GM21576 (cell line): ENCODE data around the gene TRMT2A.

Experiments
- ATAC-seq: cut with Tn5 transposase; IDR thresholded peaks from one replicate; pipeline ENCODE4 v1.9.1; 2021; ENCODE audit warnings: mild to moderate bottlenecking, moderate library complexity; ENCODE audit not compliant: unreplicated experiment

The TRMT2A gene

GRCh38 chr22:20149257-20150250, 32.5 kb upstream of the TRMT2A start:
- ATAC-seq = no peak

GRCh38 chr22:20148414-20148813, 31.4 kb upstream of the TRMT2A start:
- no peak for ATAC-seq

GRCh38 chr22:20147237-20147988, 30.4 kb upstream of the TRMT2A start:
- no peak for ATAC-seq

GRCh38 chr22:20146777-20147176, 29.8 kb upstream of the TRMT2A start:
- no peak for ATAC-seq

- no peak for ATAC-seq
Measured at GRCh38 chr22:20145832-20146223, 28.8 kb upstream of the TRMT2A start.

GRCh38 chr22:20145206-20145831, 28.3 kb upstream of the TRMT2A start:
- ATAC-seq = no peak

DNA sequence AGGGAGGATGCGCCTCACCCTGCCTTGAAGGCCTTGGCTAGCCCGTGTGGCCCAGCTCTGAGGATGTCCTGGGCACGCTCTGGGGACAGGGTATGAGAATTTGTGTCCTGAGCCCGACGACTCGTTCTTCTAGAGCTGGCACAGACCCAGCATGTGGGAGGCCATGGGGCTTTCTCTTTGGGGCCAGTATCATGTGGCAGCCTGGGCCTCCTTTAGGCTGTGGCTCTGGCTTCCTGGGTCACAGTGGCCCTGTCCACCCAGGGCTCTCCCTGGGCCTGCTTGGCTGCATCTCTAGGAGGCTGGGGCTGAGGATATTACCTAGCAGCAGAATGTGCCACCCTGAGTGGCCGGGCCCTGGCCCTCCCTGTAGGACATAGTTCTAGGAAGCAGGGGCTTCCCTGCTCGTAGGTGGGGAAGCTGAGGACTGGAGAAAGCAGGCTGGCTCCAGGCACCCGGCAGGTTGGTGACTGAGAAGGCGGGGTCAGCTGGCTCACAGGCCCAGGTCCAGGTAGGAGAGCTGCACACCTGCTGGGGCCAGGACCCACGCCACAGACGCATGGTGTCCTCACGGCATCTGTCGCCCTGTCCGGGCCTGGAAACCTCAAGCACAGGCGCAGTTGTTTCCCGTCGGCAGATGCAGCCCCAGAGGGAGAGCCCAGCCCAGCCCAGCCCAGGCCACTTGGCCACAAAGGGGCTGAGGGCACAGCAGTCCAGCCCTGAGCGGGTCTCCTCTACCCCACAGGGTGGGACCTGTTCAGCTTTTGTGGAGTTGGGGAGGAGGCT, 27.0 kb upstream of the TRMT2A start:
- ATAC-seq = no peak

DNA sequence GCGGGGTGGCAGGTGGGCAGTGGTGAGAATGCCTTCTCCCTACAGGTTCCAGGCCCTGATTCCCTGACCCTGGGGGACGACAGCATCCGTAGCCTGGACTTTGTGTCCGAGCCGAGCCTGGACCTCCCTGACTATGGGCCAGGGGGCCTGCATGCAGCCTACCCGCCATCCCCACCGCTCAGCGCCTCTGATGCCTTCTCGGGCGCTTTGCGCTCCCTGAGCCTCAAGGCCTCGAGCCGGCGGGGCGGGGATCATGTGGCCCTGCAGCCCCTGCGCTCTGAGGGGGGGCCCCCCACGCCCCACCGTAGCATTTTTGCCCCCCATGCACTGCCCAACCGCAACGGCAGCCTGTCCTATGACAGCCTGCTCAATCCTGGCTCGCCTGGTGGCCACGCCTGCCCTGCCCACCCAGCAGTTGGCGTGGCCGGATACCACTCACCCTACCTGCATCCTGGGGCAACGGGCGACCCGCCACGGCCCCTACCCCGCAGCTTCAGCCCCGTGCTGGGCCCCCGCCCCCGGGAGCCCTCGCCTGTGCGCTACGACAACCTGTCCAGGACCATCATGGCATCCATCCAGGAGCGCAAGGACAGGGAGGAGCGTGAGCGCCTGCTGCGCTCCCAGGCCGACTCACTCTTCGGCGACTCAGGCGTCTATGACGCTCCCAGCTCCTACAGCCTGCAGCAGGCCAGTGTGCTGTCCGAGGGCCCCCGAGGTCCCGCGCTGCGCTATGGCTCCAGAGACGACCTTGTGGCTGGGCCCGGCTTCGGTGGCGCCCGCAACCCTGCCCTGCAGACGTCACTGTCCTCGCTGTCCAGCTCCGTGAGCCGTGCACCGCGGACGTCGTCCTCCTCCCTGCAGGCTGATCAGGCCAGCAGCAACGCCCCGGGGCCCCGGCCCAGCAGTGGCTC, 25.9 kb upstream of the TRMT2A start:
- no peak for ATAC-seq

DNA sequence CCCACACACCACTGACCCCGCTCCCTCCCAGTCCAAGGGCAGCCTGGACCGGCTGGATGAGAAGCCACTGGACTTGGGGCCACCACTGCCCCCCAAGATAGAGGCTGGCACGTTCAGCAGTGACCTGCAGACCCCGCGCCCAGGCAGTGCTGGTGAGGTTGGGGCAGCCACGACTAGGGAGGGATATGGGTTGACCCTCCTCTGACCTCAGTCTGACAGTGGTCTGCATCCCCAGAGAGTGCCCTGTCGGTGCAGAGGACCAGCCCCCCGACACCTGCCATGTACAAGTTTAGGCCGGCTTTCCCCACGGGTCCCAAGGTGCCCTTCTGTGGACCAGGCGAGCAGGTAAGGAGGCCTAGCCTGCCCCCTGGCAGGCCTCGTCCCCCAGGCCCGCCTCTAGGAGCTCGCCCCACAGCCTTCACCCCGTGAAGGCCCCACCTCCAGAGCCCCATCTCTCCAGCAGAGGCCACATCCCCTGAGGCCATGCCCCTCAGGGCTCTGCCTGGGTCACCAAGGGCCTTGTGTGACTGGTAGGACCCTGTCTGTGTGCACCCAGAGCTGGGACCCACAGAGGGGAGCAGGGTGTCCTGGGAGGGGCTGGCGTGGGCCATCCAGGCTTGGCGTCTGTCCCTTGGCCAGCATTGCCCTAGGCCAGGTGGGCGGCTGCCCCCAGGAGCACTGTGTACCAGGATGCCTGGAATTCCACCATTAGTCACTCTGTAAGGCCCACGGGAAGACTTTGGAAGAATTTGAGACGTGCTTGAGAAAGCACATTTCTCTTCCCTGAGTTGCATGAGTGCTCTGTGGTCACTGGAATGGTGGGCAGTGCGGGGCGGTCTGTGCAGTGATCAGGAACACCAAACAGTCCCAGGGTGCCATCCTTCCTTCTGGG, 24.4 kb upstream of the TRMT2A start:
- no peak for ATAC-seq

GRCh38 chr22:20140521-20140964, 23.5 kb upstream of the TRMT2A start:
- no peak for ATAC-seq

DNA sequence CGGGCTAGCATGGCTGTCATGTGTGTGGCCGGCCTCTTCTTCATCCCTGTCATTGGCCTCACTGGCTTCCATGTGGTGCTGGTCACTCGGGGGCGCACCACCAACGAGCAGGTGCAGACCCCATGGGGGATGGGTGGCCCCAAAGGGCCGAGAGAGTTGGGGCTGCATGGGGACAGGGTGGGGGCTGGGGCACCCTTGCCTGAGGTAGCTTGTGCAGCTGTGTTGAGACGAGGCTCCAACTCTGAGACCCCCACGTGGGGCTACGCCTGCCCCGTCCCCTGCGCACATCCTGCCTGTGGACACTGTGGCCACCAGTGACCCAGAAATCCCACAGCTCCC, 23.1 kb upstream of the TRMT2A start:
- no peak for ATAC-seq

DNA sequence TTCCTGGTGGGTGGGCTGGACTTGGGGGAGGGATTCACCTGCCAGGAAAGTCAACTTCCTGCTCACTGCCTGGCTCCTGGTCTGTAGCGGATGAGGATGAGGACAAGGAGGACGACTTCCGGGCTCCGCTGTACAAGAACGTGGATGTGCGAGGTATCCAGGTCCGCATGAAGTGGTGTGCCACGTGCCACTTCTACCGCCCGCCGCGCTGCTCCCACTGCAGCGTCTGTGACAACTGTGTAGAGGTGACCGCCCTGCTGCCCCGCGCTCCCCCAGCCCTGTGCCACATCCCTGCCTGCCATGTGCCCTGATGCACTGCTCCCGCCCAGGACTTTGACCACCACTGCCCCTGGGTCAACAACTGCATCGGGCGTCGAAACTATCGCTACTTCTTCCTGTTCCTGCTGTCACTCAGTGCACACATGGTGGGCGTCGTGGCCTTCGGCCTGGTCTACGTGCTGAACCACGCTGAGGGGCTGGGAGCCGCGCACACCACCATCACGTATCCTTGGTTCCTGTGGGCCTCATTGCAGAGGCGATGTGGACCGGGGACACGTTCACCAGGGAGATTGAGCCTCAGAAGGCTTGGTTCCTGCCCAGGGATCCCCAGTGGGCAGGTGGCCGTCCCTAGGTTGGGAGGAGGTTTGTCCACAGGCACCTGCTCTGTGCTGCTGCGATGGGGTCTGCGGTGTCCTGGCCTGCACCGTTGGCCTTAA, 22.5 kb upstream of the TRMT2A start:
- ATAC-seq = no peak

DNA sequence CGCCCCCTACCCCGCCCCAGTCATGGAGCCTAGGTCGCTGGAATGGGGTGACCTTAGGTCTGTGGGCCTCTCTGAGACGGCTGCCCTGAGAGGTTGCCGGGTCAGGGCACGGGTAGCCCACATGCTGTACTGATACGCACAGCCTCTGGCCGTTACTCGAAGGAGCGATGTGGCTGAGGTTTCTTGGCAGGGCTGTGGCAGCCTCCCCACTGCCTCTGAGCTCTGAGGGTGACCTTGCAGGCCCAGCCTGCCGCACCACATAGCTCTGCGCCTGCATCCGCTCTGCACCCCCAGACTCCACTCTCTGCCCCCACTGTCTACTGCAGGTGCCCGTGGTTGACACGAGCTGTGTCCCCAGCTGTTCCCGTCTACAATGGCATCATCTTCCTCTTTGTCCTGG, 21.8 kb upstream of the TRMT2A start:
- no peak for ATAC-seq

DNA sequence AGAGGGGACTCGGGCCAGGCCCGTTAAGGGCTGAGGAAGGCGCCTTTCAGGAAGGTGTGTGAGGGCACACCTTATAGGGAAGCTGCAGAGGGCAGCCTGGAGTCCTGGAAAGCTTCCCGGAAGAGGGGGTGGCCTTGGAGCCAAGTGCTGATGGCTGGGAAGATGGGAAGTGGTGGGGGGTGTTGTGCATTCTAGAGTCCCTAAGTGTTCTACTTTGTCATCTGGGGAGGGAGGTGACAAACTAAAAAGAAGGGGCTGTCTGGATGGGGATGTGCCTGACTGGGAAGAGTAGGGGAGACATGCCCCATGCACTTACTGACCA, 21.4 kb upstream of the TRMT2A start:
- no peak for ATAC-seq

- no peak for ATAC-seq
Measured at GRCh38 chr22:20137671-20138416, 20.8 kb upstream of the TRMT2A start.

DNA sequence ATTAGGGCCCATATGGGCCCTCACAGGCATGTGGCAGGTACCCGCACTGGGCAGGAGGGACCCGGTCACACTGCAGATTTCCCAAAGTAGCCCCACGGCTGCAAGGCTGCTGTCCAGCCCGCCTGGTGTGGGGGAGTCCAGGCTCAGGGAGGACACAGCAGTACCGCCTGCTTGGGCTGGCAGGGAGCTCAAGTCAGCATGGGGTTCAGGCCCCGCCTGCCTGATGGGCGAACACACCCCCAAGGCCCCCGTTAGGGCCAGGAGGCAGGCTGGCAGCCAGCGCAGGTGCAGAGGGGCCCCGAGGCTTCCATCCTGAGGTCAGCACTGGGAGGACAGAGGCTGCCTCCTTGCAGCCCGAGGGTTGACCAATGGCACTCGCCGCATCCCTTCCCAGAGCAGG, 20.1 kb upstream of the TRMT2A start:
- ATAC-seq = no peak

DNA sequence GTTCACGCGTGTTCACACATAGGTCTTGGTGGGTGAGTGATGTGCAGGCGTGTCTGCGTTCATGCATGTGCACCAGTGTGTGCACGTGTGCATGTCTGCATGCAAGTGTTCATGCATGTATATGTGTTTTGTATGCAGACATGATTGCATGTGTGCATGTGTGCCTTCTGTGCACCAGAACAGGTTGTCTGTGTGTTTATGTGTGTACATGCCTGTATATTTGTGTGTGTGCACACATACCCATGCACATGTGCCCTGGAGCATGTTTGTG, 19.5 kb upstream of the TRMT2A start:
- no peak for ATAC-seq
